Inflammatory macrophage treated with lipopolysaccharide for 1 hour (primary cell): Measurements from ENCODE around the gene CX3CR1.

Source experiments
- DNase-seq, 2 donors: peaks; one replicate each; pipeline ENCODE4 v3.0.0-alpha.2; 2020 to 2022

The CX3CR1 gene

DNA sequence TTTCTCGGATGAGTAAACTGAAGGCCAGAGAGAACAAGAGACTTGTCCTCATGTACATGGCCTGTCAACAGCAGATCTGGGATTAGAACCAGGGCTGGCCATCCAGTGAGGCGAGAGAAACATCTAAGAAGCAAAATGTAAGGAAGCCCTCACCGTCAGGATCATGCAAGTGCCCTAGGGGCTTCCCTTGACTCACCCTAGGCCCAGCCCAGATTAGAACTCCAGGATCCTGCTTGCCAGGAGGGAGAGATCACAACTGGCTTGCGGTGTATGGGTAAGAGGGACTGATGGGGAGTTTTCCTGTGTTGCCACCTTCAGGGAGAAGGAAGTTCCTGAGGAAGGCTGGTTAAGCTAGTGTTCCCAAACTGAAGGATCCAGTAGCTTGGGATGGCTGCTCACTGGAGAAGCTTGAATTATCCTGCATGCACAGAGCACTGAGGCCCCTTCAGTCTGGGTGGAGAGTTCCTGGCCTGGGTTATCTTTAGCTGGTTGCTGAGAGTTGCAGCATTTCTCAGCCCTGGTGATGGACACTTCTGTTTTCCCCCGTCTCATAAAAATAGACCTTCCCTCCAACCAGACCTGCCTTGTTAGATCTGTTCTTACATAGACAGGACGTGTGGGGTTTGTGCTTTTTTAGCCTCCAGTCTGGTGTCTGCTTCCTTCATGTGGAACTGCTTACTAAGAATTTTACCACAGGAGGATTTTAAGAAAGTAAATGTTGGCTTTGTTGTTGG, 59.3 kb downstream of the CX3CR1 start:
- no peak for DNase-seq

DNA sequence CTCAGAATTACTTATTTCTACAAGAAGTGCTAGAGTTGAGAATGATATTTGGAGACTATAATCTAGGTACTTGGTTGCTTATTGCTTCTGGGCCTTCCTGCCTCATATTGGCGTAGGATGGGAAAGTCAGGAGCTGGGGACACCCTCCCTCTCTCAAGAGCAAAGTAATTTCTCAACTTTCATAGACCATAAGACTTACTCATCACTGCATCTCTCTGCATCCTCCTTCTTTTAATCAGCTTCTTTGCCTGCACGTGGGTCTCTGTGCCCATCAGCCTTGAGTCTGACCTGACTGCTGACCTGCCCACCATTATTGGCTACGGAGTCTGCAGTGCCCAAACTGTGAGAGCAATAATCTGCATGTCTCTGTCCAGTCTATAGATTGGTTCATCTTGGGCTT, 60.1 kb downstream of the CX3CR1 start:
- DNase-seq: no peak

DNA sequence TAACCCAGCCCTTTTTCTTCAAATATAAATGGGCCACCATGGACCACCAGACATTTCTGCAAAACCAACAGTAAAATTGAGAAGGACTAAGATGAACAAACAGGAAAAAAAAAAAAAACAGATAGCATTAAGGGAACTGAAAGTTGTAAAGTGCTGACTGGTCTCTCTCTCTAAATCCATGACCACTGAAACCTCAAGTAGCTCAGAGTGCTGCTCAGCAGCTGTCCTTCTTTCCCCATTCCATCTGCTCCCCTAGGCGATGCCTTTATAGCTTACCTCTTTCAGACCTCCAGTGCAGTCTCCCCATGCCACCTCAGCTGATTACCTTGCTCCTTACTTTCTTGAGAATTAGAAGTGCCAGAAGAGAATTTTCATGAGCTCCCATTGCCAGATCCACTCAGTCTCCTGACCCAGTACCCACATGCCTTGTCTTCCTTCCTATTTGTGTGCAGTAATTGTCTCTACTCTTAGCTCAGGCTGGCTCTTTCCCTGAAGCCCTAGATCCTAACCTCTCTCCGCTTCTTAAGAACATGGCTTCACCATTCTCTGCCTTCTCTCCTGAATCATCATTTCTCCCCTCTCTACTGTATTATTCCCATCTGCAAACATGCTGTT, 63.6 kb downstream of the CX3CR1 start:
- DNase-seq: peak; percentile 49 to 65

DNA sequence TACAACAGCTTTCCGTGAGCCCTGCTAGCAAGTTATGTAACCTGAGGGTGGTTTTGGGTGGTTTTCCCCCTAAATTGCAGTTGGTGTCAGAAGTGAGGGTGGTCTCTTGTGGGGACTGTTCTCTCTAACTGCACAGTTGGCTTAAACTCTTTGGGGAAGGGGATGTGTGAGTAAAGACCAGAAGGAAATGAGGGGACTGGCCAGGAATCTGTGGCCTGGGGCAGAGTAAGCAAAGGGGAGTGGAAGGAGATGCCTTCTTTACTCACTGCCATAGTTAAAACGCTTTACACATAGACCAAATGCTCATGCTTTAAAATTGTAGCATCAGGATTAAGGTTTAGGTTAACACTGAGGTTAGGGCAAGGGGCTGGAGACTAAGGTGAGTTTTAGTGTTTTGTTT, 66.2 kb downstream of the CX3CR1 start:
- DNase-seq: no peak
